GM18907 (cell line): ENCODE measurements around the gene ADH1A.
"Not testable (repeated sequence)": the region's sequence is repeated elsewhere in the genome, so short reads cannot be mapped to it uniquely, and the experiment has no call there.

ENCODE experiments used
- ATAC-seq: cut with Tn5 transposase; IDR thresholded peaks from one replicate; pipeline ENCODE4 v1.9.1; 2021; ENCODE audit warnings: mild to moderate bottlenecking, moderate library complexity; ENCODE audit not compliant: unreplicated experiment

The ADH1A gene

DNA sequence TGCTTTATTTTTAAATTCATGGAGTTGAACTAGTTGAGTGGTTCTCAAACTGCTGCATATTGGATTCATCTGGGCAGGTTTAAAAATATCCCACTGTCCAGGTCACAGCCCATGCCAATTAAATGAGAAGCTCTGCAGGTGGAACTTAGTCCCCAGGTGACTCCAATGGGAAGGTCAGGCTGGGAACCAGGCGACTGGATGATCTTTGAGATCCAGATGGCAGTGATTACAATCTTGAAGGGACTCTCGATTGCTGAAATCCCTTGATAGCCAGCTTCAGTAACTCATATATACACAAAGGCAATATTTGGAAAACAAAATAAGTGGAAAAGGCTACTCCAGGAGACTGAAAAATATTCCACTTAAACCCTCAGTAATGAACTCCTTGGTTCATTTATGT, 8.1 kb downstream of the ADH1A start:
- no peak for ATAC-seq

DNA sequence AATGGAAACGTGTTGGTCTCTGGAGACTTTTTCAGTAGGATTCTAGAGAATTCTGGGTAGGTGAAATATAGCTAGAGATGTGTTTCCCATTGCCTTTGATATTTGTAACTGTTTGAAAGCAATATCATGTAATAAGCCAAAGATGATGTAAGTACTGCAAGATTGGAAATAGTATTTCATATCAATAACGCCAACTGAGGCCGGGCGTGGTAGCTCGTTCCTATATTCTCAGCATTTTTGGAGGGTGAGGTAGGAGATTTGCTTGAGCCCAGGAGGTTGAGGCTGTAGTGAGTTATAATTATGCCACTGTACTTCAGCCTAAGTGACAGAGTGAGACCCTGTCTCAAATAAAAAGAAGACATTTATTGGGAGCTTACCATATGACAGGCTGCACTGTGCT, 9.5 kb downstream of the ADH1A start:
- ATAC-seq: no peak

DNA sequence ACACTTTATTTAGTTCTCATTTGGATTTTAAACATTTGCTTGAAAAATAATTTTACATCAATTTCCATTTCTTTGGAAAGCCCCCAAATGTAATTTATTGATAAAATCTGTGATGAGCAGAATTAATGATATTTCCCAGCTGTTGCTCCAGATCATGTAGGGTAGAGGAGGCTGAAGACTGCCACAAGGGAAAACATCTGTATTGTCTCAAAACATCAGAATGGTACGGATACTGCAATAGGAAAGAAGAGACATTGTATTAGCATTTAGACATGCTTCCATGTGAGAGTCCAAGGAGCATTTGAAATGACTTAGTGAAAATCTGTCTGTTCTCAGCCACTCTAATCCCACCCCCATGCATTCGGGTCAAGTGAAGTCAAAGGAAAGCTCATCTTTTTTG, 14.4 kb downstream of the ADH1A start:
- ATAC-seq: no peak

DNA sequence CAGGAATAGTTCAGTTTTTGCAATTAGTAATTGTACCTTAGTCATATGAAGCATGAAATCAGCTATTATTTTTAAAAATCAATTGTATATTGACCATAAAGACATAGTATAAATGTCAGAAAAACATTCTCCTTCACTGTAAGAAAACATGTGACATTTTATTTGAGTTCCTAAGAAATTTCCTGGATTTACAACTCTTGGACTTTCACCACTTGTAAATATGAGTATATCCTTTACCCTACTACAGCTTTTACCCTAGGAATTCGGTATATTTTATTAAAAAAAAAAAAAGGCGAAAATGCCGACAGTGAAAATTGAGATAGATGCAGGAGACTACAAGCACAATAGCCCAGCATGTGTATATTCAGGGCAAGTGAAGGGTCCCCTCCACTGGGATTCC, 14.9 kb downstream of the ADH1A start:
- ATAC-seq: no peak

DNA sequence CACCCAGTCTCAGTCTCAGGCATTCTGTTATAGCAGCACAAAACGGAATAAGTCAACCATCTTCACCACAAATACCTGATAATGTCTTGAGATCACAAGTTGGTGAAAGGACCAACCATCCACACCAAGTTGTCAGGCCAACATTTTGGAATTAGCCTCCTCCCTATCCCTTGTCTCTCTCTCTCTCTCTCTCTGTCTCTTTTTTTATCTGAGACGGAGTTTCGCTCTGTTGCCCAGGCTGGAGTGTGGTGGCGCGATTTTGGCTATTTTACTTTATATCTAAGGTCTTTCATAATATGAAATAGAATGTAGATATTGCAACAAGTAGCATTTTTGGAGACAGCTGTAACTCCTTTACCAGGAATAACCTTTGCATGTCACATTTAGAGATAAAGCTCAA, 15.7 kb downstream of the ADH1A start:
- ATAC-seq: no peak

DNA sequence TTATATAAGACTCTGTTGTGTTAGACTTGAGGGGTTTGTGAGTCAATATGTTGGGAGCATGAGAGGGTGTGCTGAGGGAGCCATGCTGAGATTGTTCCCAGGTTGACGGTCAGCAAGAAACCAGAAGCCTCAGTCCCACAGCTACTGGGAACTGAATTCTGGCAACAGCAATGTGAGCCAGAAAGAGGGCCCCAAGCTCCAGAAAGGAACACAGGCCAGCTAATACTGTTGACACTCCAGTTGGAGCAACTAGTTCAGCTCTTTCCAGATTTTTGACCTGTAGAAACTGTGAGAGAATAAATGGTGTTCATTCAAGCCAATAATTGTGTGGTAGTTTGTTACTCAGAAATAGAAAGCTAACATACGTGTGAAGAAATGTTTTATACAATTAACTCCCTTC, 17.1 kb downstream of the ADH1A start:
- ATAC-seq: no peak

DNA sequence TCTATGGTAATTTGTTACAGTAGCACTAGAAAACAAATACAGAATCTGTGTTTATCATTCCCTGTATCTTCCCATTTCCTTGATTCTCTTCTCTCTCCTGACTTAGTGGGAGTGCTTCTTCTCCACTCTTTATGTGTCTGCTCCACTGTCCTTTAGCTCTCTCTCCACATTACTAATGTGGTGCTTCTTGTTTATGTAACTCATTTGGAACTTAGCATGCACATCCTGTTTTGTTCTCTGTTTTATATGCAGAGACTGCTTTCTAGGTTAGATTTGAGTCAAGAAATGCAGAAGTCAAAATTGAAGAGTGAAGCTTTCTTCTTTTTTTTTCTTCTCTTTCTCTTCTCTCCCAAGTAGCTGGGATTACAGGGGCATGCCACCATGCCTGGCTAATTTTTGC, 25.9 kb downstream of the ADH1A start:
- no peak for ATAC-seq

DNA sequence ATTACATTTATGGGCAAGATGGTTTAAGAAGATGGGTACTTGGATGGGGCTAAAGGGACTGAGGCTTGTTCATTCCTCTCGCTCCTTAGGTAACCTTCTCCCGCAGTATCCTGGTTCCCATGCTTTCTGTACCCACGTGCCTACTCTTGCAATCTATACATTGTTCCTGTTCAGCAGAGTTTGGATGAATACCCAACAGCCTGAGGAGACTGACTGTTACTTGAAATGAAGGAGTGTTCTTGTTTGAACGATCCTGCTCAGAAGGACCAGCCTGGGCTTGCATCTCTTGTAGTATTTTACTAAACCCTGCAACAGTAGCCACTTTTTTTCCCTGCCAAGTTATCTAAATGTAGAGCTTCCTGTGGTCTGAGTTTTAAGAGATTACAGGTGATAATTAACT, 38.0 kb downstream of the ADH1A start:
- no peak for ATAC-seq

DNA sequence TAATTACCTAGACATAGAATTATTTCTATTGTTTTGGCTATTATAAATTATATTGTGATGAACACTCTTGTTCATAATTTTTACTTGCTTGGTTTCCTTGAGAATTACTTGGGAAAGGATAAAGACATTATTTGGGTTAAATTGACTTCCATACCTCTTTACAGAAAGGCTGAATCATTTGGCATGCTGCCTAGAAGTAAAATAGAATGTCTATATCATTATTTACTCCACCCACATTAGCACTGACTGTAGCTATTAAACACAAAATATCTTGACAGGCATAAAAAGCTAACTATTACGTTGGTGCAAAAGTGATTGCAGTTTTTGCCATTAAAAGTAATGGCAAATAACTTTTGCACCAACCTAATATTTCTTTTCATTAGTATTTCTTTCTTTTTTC, 42.1 kb downstream of the ADH1A start:
- no peak for ATAC-seq

DNA sequence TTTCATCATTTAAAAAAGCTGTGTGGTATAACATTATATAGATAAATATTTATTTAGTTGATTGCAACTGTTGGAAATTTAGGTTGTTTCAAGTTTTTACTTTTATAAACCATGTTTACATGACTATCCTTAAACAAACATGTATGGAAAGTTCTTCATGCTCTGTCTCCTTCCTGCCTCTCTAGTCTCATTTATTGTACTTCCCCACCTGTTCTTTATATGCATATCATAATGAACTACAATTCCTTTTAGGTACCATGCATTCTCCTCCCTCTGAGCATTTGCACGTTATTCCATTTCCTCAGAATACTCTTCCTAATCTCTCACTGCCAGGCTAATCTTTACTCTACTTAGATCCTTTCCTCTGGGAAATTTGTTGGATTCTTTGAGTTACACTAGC, 54.8 kb downstream of the ADH1A start:
- no peak for ATAC-seq

DNA sequence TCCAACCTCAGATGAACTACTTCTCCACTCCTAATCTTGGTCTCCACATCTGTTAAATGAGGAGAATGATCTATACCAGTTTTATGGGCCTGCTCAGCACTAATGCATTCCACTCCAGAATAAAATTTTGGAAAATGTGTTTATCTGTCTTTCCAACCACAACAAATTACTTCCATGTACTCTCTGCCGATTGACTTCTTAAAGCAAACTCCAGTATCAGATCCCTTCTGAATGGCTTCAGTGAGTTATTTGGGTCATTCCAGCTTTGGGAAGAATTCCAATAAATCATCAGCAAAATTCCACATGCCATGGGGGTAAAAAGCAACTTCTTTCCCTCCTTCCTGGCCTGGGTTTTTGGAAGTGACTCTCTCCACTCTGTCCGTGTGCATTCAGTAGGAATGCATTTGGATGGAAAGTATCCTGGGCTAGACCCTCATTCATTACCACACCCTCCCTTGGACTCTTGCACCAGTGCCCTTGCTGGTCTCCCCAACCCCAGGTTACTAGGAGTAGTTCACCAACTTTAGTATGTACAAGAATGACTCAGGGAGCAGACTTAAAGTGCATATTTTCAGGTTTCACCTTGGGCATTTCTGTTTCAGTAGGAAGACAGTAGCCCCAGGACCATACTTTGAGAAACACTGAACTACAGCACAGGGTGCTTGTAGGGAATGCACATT, 56.3 kb downstream of the ADH1A start:
- ATAC-seq: no peak

DNA sequence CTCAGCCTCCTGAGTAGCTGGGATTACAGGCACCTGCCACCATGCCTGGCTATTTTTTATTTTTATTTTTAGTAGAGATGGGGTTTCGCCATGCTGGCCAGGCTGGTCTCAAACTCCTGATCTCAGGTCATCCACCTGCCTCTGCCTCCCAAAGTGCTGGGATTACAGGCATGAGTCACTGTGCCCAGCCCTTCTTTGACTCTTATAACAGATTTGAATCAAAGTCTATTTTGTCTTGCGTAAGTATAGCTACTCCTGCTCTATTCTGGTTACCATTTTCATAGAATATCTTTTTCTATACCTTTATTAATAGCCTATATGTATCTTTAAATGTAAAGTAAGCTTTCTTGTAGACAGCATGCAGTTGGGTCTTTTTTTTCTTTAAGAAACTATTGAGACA, 57.4 kb downstream of the ADH1A start:
- not testable (repeated sequence) for ATAC-seq

DNA sequence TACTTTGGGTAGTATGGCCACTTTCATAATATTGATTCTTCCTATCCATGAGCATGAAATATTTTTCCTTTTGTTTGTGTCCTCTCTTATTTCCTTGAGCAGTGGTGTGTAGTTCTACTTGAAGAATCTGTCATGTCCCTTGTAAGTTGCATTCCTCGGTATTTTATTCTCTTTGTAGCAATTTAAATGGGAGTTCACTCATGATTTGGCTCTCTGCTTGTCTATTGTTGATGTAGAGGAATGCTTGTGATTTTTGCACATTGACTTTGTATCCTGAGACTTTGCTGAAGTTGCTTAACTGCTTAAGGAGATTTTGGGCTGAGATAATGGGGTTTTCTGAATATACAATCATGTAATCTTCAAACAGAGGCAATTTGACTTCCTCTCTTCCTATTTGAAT, 62.1 kb downstream of the ADH1A start:
- not testable (repeated sequence) for ATAC-seq

DNA sequence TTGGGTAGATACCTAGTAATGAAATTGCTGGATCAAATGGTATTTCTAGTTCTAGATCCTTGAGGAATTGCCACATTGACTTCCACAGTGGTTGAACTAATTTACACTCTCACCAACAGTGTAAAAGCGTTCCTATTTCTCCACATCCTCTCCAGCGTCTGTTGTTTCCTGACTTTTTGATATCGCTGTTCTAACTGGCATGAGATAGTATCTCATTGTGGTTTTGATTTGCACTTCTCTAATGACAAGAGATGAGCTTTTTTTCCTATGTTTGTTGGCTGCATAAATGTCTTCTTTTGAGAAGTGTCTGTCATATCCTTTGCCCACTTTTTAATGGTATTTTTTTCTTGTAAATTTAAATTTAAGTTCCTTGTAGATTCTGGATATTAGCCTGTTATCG, 63.1 kb downstream of the ADH1A start:
- not testable (repeated sequence) for ATAC-seq
